ENCODE measurements around the gene MPP7. TPM values are rescaled to one million over a fixed set of nuclear protein-coding genes. Genes with fewer than 3 reads are reported as not detected.

The MPP7 gene
- total RNA-seq, 1 donor from 2014 or later = 21.7 TPM

DNA sequence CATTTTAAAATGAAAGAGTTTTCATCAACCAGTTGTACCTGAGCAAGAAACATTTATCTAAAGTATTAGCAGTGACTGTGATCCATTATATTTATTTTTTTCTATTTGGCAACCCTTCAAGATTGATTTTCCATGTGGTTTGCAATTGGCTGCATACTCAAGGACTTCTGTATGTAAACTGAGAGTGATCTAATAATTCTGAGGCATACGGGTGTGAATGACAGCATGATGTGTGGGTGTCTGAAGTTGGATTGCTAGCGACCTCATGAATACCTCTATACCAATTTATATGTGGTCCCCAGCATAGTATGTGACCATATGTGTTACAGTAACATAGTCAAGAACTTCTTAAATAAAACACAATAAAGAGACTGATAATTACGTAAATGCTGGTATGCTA, 8.2 kb upstream of the MPP7 start:
- Mint-ChIP-seq H3K4me1 (ENCODE audit: low read depth) (peaks cover 5% of the 10 kb centered on the region), H3K4me3 (ENCODE audit: unreplicated experiment) (no peak overlapping the region), H3K27ac (ENCODE audit: unreplicated experiment) (no peak overlapping the region), H3K27me3 (ENCODE audit: low read depth) (peaks cover 25% of the 10 kb centered on the region), H3K9me3 (ENCODE audit: low read depth) (no peaks in the 10 kb centered on the region), H3K36me3 (ENCODE audit: low read depth) (no peaks in the 10 kb centered on the region)
- no peak for DNase-seq (ENCODE audit: low spot score)
- TF ChIP-seq, protein P1, sequence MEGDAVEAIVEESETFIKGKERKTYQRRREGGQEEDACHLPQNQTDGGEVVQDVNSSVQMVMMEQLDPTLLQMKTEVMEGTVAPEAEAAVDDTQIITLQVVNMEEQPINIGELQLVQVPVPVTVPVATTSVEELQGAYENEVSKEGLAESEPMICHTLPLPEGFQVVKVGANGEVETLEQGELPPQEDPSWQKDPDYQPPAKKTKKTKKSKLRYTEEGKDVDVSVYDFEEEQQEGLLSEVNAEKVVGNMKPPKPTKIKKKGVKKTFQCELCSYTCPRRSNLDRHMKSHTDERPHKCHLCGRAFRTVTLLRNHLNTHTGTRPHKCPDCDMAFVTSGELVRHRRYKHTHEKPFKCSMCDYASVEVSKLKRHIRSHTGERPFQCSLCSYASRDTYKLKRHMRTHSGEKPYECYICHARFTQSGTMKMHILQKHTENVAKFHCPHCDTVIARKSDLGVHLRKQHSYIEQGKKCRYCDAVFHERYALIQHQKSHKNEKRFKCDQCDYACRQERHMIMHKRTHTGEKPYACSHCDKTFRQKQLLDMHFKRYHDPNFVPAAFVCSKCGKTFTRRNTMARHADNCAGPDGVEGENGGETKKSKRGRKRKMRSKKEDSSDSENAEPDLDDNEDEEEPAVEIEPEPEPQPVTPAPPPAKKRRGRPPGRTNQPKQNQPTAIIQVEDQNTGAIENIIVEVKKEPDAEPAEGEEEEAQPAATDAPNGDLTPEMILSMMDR (IDR thresholded peaks at IDR 0.05) = no peak

DNA sequence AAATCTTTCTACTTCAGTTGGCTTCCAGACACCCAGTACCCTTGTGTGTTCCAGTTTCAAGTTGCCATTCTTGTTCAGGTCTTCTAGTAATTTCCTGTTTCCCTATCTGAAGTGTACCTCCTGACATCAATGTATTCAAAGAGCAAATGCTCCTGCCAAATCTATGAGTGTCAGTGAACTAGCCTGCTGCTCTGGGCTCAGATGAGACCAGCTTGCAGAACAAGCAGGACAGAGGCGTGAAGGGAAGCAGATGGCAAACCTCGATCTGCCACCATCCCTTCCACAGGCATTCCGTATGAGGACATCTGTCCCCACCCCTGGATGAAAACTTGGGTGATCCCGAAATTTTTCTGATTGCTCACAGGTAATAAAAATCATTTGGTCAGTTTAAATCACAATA, 4.4 kb upstream of the MPP7 start:
- peaks cover 43% of the 10 kb centered on the region for H3K27me3 Mint-ChIP-seq (ENCODE audit: low read depth)
- H3K4me1 Mint-ChIP-seq (ENCODE audit: low read depth) = peaks cover 14% of the 10 kb centered on the region
- H3K27ac Mint-ChIP-seq (ENCODE audit: unreplicated experiment) = no peak overlapping the region
- H3K4me3 Mint-ChIP-seq (ENCODE audit: unreplicated experiment) = no peak overlapping the region
- TF ChIP-seq, protein P1 (IDR thresholded peaks at IDR 0.05) = no peak
- DNase-seq (ENCODE audit: low spot score) = no peak
- H3K36me3 Mint-ChIP-seq (ENCODE audit: low read depth) = no peaks in the 10 kb centered on the region
- H3K9me3 Mint-ChIP-seq (ENCODE audit: low read depth) = no peaks in the 10 kb centered on the region

DNA sequence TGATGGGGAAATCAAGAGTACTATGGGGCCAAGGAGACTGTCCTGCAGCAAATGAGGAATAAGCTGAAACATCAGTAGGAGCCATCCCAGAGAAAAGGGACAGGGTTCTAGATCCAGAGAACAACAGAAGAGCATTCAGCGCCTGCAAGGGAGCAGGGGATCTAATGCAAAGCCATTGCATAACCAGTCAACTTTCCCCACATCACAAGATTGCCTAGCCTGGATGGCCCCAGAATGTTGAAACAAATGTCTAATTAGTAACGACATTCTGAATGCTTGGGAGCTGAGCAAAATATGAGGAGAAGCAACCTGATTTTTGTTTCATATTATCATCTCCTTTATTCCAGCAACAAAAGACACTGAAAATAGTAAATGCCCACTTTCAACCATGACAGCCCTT, 2.7 kb upstream of the MPP7 start:
- no peak for DNase-seq (ENCODE audit: low spot score)
- TF ChIP-seq, protein P1 (IDR thresholded peaks at IDR 0.05) = no peak
- H3K36me3 Mint-ChIP-seq (ENCODE audit: low read depth) = no peaks in the 10 kb centered on the region
- H3K27ac Mint-ChIP-seq (ENCODE audit: unreplicated experiment) = no peak overlapping the region
- no peak overlapping the region for H3K4me3 Mint-ChIP-seq (ENCODE audit: unreplicated experiment)
- H3K9me3 Mint-ChIP-seq (ENCODE audit: low read depth) = no peaks in the 10 kb centered on the region
- H3K27me3 Mint-ChIP-seq (ENCODE audit: low read depth) = peaks cover 43% of the 10 kb centered on the region
- H3K4me1 Mint-ChIP-seq (ENCODE audit: low read depth) = peaks cover 29% of the 10 kb centered on the region

DNA sequence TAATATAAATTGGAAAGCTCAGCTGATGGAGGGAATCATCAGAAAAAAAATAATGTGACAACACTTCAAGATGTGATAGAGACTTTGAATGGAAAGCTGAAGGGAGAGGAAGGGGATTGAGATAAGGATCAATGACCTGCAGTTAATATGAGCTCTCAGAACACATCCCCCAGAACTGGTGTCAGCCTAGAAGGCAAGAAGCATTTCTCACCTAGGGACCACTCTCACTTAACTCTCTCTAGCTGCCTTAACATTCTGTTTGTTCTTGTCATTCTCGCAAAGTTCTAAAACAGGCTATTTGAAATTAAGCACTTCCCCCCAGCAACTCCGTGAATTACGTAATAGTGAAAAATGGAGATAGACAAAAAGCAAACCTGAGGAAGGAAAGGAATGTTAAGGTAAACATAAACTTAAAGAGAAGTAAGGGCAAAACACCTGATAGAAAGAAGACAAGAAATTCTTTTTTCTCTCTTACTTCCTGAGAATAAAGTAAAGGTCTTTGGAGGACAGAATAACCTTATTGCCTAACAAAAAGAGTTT, 1.2 kb upstream of the MPP7 start:
- H3K4me1 Mint-ChIP-seq (ENCODE audit: low read depth) = peaks cover 38% of the 10 kb centered on the region
- TF ChIP-seq, protein P1 (IDR thresholded peaks at IDR 0.05) = no peak
- H3K36me3 Mint-ChIP-seq (ENCODE audit: low read depth) = no peaks in the 10 kb centered on the region
- H3K27ac Mint-ChIP-seq (ENCODE audit: unreplicated experiment) = no peak overlapping the region
- no peak for DNase-seq (ENCODE audit: low spot score)
- H3K4me3 Mint-ChIP-seq (ENCODE audit: unreplicated experiment) = peak overlapping the region; percentile 91
- peaks cover 39% of the 10 kb centered on the region for H3K27me3 Mint-ChIP-seq (ENCODE audit: low read depth)
- H3K9me3 Mint-ChIP-seq (ENCODE audit: low read depth) = no peaks in the 10 kb centered on the region

DNA sequence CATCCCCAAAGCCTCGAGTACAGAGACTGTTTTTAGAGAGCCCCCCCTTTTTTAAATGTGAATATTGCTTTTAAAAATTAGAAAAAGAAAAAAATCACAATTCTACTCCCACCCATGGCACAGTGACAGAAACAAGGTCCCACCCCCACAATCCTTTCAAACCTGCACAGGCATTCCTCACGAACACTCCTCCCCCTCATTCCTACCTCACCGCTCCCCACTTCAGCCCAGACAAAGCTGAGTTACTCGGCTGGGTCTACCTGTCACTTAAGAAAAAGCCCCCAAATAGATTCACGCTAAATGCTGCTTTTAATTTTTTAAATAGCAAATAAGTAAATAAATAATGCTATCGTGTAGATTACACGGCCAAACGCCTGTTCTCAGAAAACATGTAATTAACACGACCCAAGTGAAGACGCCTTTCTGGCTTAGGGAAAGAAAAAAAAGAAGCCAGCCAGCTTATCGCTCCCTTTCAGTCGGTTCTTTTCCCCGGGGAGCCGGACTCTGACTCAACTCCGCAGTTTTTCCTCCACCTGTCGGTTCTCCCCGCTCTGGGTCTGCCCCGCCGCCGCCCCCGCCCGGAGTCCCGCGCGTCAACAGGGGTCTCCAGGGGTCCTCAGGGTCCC, 739 bp downstream of the MPP7 start:
- TF ChIP-seq, protein P1 (IDR thresholded peaks at IDR 0.05) = no peak
- no peak for DNase-seq (ENCODE audit: low spot score)
- H3K36me3 Mint-ChIP-seq (ENCODE audit: low read depth) = no peaks in the 10 kb centered on the region
- H3K4me3 Mint-ChIP-seq (ENCODE audit: unreplicated experiment) = peak overlapping the region; percentile 88
- peaks cover 24% of the 10 kb centered on the region for H3K27me3 Mint-ChIP-seq (ENCODE audit: low read depth)
- peak overlapping the region; percentile 52 for H3K27ac Mint-ChIP-seq (ENCODE audit: unreplicated experiment)
- peaks cover 42% of the 10 kb centered on the region for H3K4me1 Mint-ChIP-seq (ENCODE audit: low read depth)
- no peaks in the 10 kb centered on the region for H3K9me3 Mint-ChIP-seq (ENCODE audit: low read depth)
